MM.1S (cell line): ENCODE data around the gene PDYN.

Source experiments
- EZH2 ChIP-seq: fragments of 300-600 bp; sonication (generic); optimal IDR thresholded peaks from 2 replicates; pipeline ENCODE3; 2017; ENCODE audit warnings: low read depth, mild to moderate bottlenecking, antibody characterized with exemption, low read length, mixed read lengths
- TF ChIP-seq, protein P1 (sequence below): fragments of 300-600 bp; sonication (generic); IDR thresholded peaks from 2 replicates; pipeline ENCODE4 v1.5.1; 2016; ENCODE audit warnings: antibody characterized with exemption, low read length, mixed read lengths

DNA sequence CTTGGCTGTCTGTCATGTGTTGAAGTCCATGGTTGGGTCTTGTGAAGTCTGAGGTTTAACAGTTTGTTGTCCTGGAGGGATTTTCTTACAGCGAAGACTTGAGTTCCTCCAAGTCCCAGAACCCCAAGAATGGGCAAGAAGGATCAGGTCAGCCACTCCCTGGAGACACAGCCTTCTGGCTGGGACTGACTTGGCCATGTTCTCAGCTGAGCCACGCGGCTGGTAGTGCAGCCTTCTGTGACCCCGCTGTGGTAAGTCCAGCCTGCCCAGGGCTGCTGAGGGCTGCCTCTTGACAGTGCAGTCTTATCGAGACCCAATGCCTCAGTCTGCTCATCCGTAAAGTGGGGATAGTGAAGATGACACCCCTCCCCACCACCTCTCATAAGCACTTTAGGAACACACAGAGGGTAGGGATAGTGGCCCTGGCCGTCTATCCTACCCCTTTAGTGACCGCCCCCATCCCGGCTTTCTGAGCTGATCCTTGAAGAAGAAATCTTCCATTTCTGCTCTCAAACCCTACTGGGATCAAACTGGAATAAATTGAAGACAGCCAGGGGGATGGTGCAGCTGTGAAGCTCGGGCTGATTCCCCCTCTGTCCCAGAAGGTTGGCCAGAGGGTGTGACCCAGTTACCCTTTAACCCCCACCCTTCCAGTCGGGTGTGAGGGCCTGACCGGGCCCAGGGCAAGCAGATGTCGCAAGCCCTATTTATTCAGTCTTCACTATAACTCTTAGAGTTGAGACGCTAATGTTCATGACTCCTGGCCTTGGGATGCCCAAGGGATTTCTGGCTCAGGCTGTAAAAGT lies 55.2 kb downstream of the PDYN start:
- TF ChIP-seq, protein P1, sequence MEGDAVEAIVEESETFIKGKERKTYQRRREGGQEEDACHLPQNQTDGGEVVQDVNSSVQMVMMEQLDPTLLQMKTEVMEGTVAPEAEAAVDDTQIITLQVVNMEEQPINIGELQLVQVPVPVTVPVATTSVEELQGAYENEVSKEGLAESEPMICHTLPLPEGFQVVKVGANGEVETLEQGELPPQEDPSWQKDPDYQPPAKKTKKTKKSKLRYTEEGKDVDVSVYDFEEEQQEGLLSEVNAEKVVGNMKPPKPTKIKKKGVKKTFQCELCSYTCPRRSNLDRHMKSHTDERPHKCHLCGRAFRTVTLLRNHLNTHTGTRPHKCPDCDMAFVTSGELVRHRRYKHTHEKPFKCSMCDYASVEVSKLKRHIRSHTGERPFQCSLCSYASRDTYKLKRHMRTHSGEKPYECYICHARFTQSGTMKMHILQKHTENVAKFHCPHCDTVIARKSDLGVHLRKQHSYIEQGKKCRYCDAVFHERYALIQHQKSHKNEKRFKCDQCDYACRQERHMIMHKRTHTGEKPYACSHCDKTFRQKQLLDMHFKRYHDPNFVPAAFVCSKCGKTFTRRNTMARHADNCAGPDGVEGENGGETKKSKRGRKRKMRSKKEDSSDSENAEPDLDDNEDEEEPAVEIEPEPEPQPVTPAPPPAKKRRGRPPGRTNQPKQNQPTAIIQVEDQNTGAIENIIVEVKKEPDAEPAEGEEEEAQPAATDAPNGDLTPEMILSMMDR = no peak
- TF ChIP-seq EZH2 = no peak
